Globus pallidus (tissue), 1 donor: ENCODE measurements around the gene KSR2.
A peak's percentile ranks its signal among the peaks of the same experiment; 100 is the strongest.
"Not testable (repeated sequence)": the region's sequence is repeated elsewhere in the genome, so short reads cannot be mapped to it uniquely, and the experiment has no call there.

Experiments
- DNase-seq: peaks from one replicate; pipeline ENCODE4 v3.0.0-alpha.2; 2015; ENCODE audit warnings: low spot score

Gene KSR2

DNA sequence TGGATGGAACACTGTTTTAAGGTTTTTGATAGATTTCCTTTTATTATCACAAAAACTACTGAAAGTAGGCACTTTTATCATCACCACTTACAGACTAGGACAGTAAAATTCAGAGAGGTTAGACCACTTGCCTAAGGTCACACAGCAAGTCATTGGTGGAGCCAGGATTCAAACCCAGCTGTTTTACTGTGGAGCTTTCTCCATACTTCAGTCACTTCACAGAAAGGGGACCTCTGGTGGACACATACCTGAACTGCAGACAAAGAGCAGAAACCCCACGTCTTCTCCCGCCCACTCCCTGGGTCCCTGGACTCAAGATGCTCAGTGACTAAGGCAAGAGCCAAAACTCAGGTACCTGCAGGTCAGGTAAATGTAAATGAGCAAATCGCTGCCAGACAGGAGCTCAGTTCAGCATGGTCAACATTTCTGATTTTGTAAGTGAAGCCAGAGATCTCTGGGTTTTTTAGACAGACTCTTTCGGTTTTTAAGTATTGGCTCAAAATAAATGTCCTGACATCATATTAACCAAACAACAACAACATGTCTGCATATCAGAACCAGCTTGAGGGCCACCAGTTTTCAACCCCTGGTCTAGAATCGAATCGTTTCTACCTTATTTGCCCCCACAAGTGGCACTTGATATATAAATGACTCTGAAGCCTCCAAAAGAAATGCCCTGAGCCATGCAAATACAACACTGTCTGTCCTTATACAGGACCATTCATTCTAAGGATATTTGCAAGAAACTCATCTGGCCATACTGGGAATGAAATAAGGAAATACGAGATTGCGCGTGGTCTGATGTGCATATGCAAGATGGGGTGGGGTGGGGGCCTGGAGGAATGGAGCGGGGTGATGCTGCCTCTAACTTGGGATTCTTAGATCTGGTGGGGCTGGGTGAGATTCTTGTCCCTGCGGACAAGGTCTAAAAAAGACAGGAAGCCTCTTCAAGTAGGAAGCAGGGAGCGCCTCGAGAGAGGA lies 110.9 kb downstream of the KSR2 start:
- no peak for DNase-seq

DNA sequence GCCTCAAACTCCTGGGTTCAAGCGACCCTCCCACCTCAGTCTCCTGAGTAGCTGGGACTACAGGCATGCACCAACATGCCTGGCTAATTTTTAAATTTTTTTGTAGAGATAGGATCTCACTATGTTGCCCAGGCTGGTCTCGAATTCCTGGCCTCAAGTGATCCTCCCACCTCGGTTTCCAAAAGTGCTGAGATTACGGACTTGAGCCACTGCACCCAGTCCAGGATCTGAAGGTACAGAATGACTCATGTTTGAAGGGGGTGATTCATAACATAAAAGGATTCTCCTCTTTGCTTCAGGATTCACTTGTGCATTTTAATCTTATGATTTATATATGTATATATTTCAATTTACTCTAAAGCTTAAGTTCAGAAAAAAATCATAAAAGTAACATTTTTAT lies 111.7 kb downstream of the KSR2 start:
- not testable (repeated sequence) for DNase-seq

DNA sequence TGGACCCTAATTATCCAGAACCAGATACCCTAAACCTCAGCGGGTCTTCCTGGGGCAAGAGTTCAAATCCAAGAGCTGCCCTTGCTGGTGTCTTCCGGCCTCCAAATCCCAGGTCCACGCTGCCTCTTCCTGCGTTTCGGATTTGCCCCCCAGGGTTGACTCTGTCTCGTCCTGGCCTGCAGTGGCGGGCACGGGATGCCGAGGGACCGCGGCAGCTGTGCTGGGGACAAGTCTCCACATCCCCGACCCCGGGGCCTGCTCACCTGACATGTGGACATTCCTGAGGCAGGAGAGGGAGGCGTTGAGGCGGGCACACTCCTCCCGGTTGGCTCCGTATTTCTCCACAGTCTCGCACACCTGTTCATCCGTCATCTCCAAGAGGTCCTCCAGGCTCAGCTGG lies 113.6 kb downstream of the KSR2 start:
- DNase-seq: no peak

DNA sequence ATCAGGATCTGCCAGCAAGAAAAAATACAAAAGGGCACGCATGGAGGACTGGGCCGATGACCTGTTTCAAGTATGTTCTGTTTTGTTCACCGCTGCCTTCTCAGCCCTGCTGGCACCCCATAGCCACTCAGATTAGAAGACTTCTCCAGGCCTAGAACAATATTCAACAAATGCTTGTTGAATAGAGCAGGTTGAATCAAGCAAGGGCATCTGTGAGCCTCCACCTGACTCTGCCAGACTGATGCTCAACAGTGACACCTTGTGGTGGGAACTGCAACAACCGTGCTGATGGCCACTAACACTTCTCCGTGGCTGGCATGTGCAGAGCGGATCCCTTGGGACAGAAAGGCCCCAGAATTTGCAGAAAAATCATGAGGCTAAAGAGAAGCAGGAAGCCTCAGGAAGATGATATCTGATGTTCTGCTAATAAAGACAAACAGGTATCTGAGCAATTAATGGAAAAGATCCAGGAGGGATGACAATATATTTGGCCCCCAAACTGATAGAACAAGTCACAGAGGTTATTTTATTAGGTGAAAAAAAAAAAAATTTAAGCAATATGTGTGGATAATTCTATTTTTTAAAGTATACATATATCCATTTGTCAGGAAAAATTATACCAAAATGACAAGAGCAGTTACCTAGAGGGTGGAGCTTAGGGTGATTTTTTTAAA lies 114.3 kb downstream of the KSR2 start:
- DNase-seq: no peak

DNA sequence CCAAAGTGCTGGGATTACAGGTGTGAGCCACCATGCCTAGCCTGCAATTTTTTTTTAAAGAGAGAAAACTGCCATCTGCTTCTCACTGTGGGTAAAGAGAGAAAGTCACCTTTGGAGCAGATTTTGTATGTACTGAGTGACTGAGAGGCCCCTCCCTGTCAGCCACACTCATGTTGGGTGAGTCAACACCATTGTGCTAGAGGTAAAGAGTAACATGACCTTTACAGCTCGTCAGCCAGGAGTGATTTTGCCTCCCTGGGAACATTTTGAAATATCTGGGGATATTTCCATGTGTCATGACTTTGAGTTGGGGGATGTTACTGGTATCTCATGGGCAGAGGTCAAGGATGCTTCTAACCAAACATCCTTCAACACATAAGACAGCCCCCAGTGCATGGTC lies 115.2 kb downstream of the KSR2 start:
- DNase-seq: no peak

DNA sequence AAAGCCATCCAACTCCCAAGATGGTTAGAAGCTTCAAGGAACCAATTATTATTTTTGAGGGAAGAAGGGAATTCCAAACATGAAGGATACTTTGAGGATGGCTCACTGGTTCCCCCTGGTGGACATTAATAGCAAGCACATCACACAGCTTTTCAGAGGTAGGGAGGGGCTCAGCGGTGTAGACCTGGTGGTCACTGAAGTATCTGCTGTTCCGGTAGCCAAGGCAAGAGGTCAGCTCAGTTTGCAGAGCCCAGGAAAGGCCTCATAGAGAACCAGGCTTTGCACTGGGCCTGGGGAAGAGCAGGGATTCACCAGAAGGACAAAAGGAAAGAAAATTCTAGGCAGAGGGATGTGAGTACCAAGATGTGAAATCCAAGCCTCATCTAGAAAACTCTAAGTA lies 118.7 kb downstream of the KSR2 start:
- DNase-seq: no peak

DNA sequence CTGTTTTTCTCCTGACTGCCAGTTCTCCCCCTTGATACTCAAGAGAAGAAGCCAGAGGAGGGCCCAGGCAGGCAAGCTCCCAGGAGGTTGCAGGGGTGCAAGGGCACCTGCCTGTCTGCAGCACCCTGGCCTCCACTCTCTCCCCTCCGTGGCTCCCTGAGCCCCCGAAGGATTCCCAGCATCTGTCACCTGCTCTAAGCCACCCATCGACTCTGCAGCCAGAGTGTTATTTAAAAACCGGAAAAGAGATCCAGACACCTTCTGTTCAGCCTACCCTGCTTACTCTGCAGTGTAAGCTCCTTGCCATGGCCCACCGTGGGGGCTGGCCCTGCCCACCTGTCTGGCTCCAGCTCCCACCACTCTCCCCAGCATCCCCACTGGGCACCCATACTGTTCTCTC lies 121.4 kb downstream of the KSR2 start:
- no peak for DNase-seq

DNA sequence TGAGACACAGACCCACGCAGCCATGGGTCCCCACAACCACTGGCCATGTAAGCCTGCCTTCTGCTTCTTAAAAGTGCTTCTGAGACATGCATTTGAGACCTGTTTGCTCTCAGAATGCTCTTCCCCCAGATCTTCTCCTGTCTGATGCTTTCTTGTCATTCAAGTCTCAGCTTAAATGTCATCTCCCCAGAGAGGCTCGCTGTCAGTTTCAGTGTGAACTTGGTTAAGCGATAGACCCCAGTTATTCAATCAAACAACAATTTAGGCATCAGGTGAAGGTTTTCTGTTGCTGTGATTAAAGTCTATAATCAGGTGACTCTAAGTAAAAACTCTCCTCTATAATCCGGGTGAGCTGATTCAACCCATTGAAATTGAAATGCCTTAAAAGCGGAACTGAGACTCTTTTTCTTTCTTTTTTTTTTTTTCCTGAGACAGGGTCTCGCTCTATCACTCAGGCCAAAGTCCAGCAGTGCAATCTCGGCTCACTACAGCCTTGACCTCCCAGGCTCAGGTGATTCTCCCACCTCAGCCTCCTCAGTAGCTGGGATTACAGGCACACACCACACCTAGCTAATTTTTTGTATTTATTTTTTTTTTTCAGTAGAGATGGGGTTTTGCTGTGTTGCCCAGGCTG lies 123.4 kb downstream of the KSR2 start:
- no peak for DNase-seq

DNA sequence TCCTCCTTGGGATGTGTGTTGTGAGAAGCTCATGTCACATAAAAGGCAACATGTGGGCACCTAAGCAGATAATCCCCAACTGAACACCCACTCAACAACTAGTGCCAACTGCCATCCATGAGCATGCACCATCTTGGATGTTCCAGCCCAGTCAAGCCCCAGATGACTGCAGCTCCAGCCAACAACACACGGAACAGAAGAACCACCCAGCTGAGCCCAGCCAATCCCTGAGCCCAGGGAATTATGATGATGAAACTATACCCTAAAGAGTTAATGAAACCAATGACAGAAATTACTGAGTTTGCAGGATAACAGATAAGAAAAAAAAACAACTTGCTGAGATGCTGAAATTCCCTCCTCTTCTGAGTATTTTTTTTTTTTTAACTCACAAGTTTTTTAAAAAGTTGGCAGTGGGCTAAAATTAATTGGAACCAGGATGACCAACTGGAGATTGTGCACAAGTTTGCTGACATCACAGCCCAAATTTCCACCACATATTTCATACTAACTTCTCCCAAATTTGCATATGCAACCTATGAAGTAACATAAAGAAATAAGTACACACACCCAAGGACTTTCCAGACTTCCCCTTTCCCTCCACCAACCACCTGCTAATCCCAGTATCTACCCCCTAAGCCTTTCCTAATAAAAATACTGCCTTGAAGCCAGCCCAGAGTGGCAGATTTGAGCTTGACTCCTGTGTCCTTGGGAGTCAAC lies 124.5 kb downstream of the KSR2 start:
- DNase-seq: no peak

DNA sequence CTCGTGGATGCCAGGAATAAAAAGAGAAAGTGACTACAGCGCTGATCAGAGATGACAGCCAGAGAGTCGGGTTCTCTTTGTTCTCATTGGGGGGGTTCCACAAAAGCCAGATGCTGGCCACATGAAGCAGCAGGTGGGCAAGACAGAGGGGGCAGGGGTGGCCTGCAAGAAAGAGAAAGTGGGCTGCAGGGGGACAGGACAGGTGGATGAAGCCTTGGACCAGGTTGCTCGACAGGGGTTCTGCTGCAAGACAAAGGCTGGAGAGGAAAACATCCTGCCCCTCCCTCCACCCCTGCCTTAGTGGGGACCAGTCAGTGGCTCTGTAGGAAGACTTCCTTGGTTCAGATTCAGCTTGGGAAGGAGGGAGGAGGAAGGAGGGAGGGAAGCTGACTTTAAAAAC lies 126.2 kb downstream of the KSR2 start:
- no peak for DNase-seq

DNA sequence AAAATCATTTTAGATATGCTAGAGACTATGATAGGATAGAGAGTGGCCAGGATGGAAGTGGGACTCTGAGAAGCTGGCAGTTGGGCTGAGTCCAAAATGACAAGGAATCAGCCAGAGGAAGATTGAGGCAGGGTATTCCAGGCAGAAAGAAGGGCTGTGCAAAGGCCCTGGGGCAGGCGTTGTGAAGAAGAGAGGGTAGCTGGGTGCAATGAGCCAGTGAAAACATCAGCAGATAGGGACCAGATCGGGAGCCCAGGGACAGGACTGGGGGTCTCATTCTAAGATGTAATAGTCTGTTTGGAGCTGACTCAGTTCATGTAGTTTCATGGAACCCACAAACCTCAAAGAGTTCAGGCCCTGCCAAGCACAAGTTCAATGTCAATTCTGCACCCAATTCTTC lies 126.6 kb downstream of the KSR2 start:
- DNase-seq: no peak

DNA sequence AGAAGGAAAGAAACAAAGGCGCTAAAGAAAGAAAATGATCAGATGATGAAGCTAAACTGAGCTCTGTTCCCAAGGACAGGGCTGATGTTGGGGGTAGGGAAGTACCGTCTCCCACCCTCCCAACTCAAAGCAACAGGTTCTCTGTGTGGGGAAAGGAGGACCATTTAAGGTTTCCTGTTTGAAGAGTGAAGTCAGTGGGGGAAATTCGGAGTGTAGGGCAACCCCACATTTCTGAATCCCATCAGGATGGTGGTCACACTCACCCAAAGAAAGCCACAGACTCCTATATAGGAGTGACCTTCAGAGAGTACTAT lies 131.1 kb downstream of the KSR2 start:
- DNase-seq: no peak

DNA sequence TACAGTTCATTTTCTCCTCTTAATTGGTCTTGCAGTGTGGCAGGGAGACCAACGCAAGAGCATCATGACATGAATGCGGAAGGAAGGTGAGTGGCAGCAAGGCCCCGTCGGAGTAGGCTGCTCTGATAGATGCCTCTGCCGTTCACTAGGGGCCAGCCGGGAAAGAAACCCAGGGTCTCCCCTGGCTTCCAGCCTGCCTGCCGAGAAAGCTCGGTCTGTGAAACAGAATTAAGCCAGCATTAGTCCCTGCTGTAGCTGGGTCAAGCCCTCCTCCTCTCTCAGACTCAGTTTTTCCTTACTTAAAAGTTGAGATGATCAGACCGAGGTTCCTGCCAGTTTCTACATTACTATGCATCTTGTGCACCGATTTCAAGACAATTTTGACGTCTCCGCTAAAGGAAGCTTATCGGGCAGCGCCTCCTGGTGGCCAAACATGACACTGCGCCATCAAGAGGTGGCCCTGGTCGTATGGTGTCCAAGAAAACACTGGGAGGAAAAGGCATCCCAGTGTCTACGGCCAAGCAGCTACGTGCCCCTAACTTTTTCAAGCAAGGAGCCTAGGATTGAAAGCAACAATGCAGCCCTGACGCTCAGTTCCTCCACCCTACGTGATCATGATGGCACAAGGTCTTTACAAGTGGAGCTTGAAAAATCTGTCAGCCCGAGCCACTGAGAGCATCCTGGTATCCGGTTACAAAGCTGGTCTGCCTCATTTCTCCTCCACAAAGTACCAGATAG lies 131.6 kb downstream of the KSR2 start:
- peak; percentile 70 for DNase-seq

DNA sequence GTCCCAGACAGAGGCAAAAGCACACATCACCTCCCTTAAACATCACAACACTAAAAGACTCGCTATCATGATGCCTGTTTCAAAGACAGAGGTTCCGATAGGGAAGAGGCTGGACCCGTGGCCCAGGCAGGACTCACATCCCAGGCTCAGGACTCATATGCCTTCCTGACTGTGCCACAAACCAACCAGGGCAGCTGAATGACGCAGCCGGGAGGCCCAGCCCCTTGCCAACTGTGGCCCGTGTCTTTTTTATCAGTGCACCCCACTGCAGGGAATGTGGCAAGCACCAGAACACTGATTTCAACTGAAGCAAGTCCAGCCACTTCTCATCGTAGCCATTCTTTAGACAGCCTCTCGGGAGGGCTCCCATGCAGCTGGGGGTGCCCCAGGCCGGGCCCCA lies 132.3 kb downstream of the KSR2 start:
- DNase-seq: no peak

DNA sequence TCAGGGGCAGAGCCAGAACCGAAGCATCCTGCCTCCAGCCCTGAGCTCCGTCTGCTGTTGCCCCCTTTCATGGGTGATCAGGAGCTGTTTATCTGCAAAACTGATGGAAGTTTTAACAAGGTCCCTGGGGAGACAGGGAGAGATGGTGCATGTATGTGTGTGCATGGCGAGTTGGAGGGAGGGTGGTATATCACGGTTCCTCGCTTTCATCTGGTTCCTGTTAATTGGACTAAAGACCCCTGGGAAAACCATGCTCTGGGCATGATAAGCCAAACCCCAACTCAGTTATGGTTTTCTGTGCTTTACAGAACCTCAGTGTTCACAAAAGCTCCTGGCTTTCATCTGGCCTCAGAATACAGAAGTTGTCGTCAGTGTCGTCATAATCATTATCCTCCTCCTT lies 133.6 kb downstream of the KSR2 start:
- DNase-seq: no peak

DNA sequence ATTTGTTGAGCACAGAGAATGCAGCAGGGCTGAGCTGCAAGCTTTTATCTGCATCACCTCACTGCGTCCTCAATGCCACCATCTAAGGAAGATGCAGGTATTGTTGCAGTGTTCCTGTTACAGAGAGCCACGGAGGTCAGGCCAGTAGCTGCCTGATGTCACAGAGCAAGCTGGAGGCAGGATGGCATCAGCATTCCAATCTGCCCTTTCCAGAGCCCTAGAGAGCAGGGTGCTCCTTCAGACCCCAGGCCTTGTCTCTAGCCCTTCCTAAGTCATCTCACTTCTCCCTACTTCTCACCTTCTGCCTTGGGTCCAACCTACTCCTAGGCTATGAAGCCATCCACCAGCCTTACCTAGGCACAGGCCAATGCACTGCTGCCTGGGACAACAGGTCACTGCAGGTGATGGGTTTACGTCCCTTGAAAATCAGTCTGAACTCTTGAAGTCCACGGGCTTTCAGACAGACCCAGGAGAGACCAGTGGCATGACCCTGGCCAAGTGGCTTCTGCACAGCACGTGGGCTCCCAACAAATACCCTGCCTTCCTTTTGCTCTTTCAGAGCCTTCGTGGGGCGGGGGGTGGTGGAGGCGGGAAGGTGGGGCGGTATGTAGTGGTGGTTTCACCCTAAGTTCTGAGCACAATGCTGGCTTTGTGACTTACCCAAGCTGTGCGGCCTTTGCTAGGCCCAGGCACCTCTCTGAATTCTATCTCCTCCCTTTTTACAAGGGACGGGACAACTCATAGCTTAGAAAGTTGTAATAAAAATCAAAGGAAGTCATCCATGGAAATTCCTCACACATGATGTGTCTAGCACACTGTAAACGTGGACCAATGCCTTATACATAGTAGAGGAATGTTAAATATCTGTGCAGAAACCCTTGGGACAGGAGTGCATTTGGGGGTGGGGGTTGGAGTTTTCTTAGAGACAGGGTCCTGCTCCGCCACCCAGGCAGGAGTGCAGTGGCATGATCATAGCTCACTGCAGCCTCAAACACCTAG lies 136.0 kb downstream of the KSR2 start:
- no peak for DNase-seq

DNA sequence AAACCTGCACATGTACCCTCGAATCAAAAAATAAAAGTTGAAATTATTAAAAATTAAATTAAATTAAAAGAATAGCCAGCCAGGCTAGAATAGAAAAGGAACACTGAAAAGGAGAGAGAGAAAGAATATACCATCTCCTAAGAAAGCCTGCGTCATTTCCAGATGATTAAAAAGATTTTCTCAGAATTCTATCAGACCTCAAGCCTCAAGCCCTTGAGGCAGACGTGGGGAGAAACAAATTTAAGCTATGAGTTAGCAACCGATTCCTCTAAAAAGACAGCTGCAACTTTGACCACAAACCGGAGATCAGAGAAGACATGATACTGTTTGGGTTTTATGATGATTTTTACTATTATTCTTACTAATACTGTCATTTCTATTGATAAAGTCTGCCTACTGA lies 138.3 kb downstream of the KSR2 start:
- DNase-seq: no peak

DNA sequence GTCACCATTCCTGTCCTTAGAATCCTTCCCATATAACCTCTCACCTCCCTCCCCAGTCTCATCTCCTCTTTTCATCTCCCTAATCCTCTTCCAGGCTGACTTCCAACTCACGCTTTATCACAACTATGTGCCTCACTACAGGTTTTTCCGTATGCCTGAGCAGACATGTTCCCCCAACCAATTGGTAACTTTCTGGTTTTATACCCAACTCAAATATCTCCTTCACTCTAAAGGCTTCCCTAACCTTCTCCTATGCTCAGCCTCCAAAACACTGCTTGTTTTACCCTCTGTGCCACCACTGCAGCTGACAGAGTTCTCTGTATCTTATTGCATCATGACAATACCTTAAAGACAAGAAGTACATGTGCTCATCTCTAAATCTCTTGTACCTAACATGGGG lies 139.7 kb downstream of the KSR2 start:
- no peak for DNase-seq

DNA sequence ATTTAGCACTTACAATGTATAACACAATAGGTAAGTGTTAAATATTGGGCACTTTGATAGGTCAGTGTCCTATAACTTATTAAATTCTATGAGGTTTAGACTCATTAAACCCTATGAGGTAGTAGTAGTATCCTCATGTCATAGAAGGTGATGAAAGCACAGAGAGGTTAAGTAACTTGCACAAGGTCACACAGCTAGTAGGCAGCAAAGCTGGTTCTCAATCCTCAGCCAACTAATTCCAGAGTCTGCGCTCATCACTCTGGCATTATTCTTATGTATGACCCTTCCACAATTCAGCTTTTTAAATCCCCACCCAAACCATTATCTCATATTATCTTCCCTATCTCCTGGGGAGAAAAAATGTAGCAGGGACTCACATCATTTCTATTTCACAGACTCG lies 141.1 kb downstream of the KSR2 start:
- DNase-seq: no peak

DNA sequence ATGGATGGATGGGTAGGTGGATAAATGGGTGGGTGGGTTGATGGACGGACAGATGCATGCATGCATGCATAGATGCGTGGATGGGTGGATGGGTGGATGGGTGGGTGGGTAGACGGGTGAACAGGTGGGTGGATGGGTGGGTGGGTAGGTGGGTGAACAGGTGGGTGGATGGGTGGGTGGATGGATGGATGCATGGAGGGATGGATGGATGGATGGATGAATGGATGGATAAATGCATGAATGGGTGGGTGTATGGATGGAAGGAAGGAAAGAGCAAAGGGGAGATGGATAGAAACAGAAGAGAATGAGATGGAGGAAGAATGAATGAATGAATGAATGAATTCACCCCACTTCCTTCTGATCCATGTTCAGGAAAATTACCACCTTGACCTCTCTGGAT lies 143.0 kb downstream of the KSR2 start:
- DNase-seq: no peak
